ENCODE data around the gene LCN15. TPM values are rescaled to one million over a fixed set of nuclear protein-coding genes. Genes with fewer than 3 reads are reported as not detected.

Gene LCN15
- total RNA-seq, 1 donor from 2014 or later, result not detected

GRCh38 chr9:136738960-136739359 is 25.4 kb downstream of the LCN15 start:
- TF ChIP-seq, protein P1, sequence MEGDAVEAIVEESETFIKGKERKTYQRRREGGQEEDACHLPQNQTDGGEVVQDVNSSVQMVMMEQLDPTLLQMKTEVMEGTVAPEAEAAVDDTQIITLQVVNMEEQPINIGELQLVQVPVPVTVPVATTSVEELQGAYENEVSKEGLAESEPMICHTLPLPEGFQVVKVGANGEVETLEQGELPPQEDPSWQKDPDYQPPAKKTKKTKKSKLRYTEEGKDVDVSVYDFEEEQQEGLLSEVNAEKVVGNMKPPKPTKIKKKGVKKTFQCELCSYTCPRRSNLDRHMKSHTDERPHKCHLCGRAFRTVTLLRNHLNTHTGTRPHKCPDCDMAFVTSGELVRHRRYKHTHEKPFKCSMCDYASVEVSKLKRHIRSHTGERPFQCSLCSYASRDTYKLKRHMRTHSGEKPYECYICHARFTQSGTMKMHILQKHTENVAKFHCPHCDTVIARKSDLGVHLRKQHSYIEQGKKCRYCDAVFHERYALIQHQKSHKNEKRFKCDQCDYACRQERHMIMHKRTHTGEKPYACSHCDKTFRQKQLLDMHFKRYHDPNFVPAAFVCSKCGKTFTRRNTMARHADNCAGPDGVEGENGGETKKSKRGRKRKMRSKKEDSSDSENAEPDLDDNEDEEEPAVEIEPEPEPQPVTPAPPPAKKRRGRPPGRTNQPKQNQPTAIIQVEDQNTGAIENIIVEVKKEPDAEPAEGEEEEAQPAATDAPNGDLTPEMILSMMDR (conservative IDR thresholded peaks at IDR 0.05; ENCODE audit: low read depth, low read length), result no peak
- no peak overlapping the region for H3K4me3 ChIP-seq (ENCODE audit: low read depth, low read length)
- no peak for DNase-seq (ENCODE audit: low read depth)

- TF ChIP-seq, protein P1 (conservative IDR thresholded peaks at IDR 0.05; ENCODE audit: low read depth, low read length), result no peak
- no peak for DNase-seq (ENCODE audit: low read depth)
- no peak overlapping the region for H3K4me3 ChIP-seq (ENCODE audit: low read depth, low read length)
These were observed 28.4 kb downstream of the LCN15 start for GRCh38 chr9:136735812-136736480.

GRCh38 chr9:136734837-136735496 is 29.4 kb downstream of the LCN15 start:
- no peak overlapping the region for H3K4me3 ChIP-seq (ENCODE audit: low read depth, low read length)
- no peak for DNase-seq (ENCODE audit: low read depth)
- TF ChIP-seq, protein P1 (conservative IDR thresholded peaks at IDR 0.05; ENCODE audit: low read depth, low read length), result no peak

- TF ChIP-seq, protein P1 (conservative IDR thresholded peaks at IDR 0.05; ENCODE audit: low read depth, low read length), result no peak
- no peak overlapping the region for H3K4me3 ChIP-seq (ENCODE audit: low read depth, low read length)
- no peak for DNase-seq (ENCODE audit: low read depth)
These were observed 30.7 kb downstream of the LCN15 start for GRCh38 chr9:136733611-136734010.

- no peak for DNase-seq (ENCODE audit: low read depth)
- TF ChIP-seq, protein P1 (conservative IDR thresholded peaks at IDR 0.05; ENCODE audit: low read depth, low read length), result no peak
- H3K4me3 ChIP-seq (ENCODE audit: low read depth, low read length), result no peak overlapping the region
These were observed 31.7 kb downstream of the LCN15 start for GRCh38 chr9:136732444-136733178.

- DNase-seq (ENCODE audit: low read depth), result no peak
- TF ChIP-seq, protein P1 (conservative IDR thresholded peaks at IDR 0.05; ENCODE audit: low read depth, low read length), result no peak
- H3K4me3 ChIP-seq (ENCODE audit: low read depth, low read length), result no peak overlapping the region
These were observed 34.4 kb downstream of the LCN15 start for GRCh38 chr9:136729926-136730325.

Data from epithelial cell of proximal tubule (primary cell).